ENCODE measurements around the gene EIF5A.

- TF ChIP-seq, protein P1, sequence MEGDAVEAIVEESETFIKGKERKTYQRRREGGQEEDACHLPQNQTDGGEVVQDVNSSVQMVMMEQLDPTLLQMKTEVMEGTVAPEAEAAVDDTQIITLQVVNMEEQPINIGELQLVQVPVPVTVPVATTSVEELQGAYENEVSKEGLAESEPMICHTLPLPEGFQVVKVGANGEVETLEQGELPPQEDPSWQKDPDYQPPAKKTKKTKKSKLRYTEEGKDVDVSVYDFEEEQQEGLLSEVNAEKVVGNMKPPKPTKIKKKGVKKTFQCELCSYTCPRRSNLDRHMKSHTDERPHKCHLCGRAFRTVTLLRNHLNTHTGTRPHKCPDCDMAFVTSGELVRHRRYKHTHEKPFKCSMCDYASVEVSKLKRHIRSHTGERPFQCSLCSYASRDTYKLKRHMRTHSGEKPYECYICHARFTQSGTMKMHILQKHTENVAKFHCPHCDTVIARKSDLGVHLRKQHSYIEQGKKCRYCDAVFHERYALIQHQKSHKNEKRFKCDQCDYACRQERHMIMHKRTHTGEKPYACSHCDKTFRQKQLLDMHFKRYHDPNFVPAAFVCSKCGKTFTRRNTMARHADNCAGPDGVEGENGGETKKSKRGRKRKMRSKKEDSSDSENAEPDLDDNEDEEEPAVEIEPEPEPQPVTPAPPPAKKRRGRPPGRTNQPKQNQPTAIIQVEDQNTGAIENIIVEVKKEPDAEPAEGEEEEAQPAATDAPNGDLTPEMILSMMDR (IDR thresholded peaks at IDR 0.05; ENCODE audit: poor library complexity): no peak
- TF ChIP-seq EZH2 (IDR thresholded peaks at IDR 0.05; ENCODE audit: borderline replicate concordance) (no peak), EZH2phosphoT487 (IDR thresholded peaks at IDR 0.05; ENCODE audit: low read depth, severe bottlenecking, unreplicated experiment) (no peak)
Observed at GRCh38 chr17:7292729-7293128, 14.7 kb upstream of the EIF5A start.

Measured in hepatocyte (in vitro differentiated cells).